HepG2 (cell line): ENCODE data around the gene SSH3. TPM values are rescaled to one million over a fixed set of nuclear protein-coding genes. Genes with fewer than 3 reads are reported as not detected.
A peak's percentile ranks its signal among the peaks of the same experiment; 100 is the strongest.

ENCODE experiments used
- ATF7-NPFF ChIP-seq: sonication (generic); formaldehyde crosslinking; IDR thresholded peaks from 2 replicates; pipeline ENCODE4 v1.8.1; 2023; ENCODE audit warnings: mild to moderate bottlenecking, low read depth, missing genetic modification reagents, moderate library complexity
- CBFB ChIP-seq: sonication (generic); formaldehyde crosslinking; IDR thresholded peaks from 2 replicates; pipeline ENCODE4 v1.4.0; 2020; ENCODE audit warnings: missing genetic modification reagents
- CENPT ChIP-seq: sonication (generic); formaldehyde crosslinking; IDR thresholded peaks from 2 replicates; pipeline ENCODE4 v1.8.0; 2022; ENCODE audit warnings: low read depth, mild to moderate bottlenecking, moderate library complexity, missing genetic modification reagents
- ERF ChIP-seq: IDR thresholded peaks from 2 replicates; pipeline ENCODE4 v1.6.1; 2018; ENCODE audit warnings: missing biosample characterization, missing genetic modification reagents
- FLYWCH1 ChIP-seq: sonication (generic); formaldehyde crosslinking; IDR thresholded peaks from 2 replicates; pipeline ENCODE4 v1.8.1; 2023; ENCODE audit warnings: mild to moderate bottlenecking, missing genetic modification reagents
- TBX3 ChIP-seq: fragments of 450-650 bp; IDR thresholded peaks from 2 replicates; pipeline ENCODE4 v1.6.1; 2017; ENCODE audit warnings: antibody characterized with exemption, mild to moderate bottlenecking, inconsistent platforms, borderline replicate concordance
- ZFP1 ChIP-seq: IDR thresholded peaks from 2 replicates; pipeline ENCODE4 v1.6.1; 2016
- ZFX ChIP-seq: sonication (generic); formaldehyde crosslinking; IDR thresholded peaks from 2 replicates; pipeline ENCODE4 v1.4.0; 2020; ENCODE audit warnings: mild to moderate bottlenecking, low read depth, missing genetic modification reagents, moderate library complexity
- ZNF280D ChIP-seq: sonication (generic); formaldehyde crosslinking; IDR thresholded peaks from 2 replicates; pipeline ENCODE4 v1.5.1; 2020; ENCODE audit warnings: mild to moderate bottlenecking, missing genetic modification reagents
- ZNF296 ChIP-seq: sonication (generic); formaldehyde crosslinking; conservative IDR thresholded peaks from 2 replicates; pipeline ENCODE4 v1.5.0; 2020; ENCODE audit warnings: mild to moderate bottlenecking, missing genetic modification reagents
- ZNF562 ChIP-seq: sonication (generic); formaldehyde crosslinking; IDR thresholded peaks from 2 replicates; pipeline ENCODE4 v1.8.0; 2022; ENCODE audit warnings: missing genetic modification reagents, borderline replicate concordance
- ZNF614 ChIP-seq: IDR thresholded peaks from 2 replicates; pipeline ENCODE4 v1.6.1; 2018; ENCODE audit warnings: missing biosample characterization, missing genetic modification reagents, inconsistent platforms, borderline replicate concordance
- ZNF615 ChIP-seq: sonication (generic); formaldehyde crosslinking; IDR thresholded peaks from 2 replicates; pipeline ENCODE4 v1.5.0; 2020; ENCODE audit warnings: mild to moderate bottlenecking, missing genetic modification reagents, borderline replicate concordance
- ZNF710 ChIP-seq: sonication (generic); formaldehyde crosslinking; IDR thresholded peaks from 2 replicates; pipeline ENCODE4 v1.5.0; 2020; ENCODE audit warnings: mild to moderate bottlenecking, missing genetic modification reagents, borderline replicate concordance
- ZNF746 ChIP-seq: sonication (generic); formaldehyde crosslinking; IDR thresholded peaks from 2 replicates; pipeline ENCODE4 v1.8.0; 2022; ENCODE audit warnings: mild to moderate bottlenecking, missing genetic modification reagents
- ZNF772 ChIP-seq: sonication (generic); formaldehyde crosslinking; IDR thresholded peaks from 2 replicates; pipeline ENCODE4 v1.5.0; 2020; ENCODE audit warnings: mild to moderate bottlenecking, missing genetic modification reagents
- ZNF777 ChIP-seq: sonication (generic); formaldehyde crosslinking; IDR thresholded peaks from 2 replicates; pipeline ENCODE4 v1.4.0; 2020; ENCODE audit warnings: missing genetic modification reagents
- ZNF879 ChIP-seq: sonication (generic); formaldehyde crosslinking; IDR thresholded peaks from 2 replicates; pipeline ENCODE4 v1.8.1; 2023; ENCODE audit warnings: missing genetic modification reagents
- ZSCAN25 ChIP-seq: sonication (generic); formaldehyde crosslinking; IDR thresholded peaks from 2 replicates; pipeline ENCODE4 v1.8.0; 2022; ENCODE audit warnings: mild to moderate bottlenecking, missing genetic modification reagents
- polyA plus RNA-seq, 8 experiments: library from polyadenylated mRNA; depleted of rRNA in 3 of 8; stranded (reverse) in 7 of 8; unstranded in 1 of 8; fragments of >200 nt; fragmentation: Illumina TruSeq in 4 of 8; extraction: Trizol in 4 of 8; gene quantifications; 2 replicates each; pipeline versions ENCODE4 v1.2.1 to v1.2.3, GENCODE V29; 2011 to 2016; ENCODE audit warnings: low read depth in 4 of 8, missing spikeins in 1 of 8, mixed read lengths in 1 of 8; ENCODE audit not compliant: insufficient read depth in 1 of 8
- total RNA-seq, 5 experiments: library from RNA; depleted of rRNA; stranded (reverse); fragments of >200 nt; fragmentation: Illumina TruSeq; extraction: Trizol; gene quantifications; 2 replicates each; pipeline ENCODE4 v1.2.3, GENCODE V29; 2016; ENCODE audit warnings: low read depth in 1 of 5
- TF ChIP-seq, protein P1 (sequence below): sonication (generic); formaldehyde crosslinking; IDR thresholded peaks from 2 replicates; pipeline ENCODE4 v1.8.0; 2022; ENCODE audit warnings: mild to moderate bottlenecking, missing genetic modification reagents
- TF ChIP-seq, protein P2 (sequence below): sonication (generic); formaldehyde crosslinking; IDR thresholded peaks from 2 replicates; pipeline ENCODE4 v1.5.1; 2020; ENCODE audit warnings: missing genetic modification reagents, mild to moderate bottlenecking, borderline replicate concordance

The SSH3 gene
- total and polyA plus RNA-seq, 2 of the 13 experiments (the other 11 are each of a cell fraction or from before 2014, with no cell fraction given) = 12.4 to 18.8 TPM

- TF ChIP-seq ATF7-NPFF (CRISPR knock-in tag) (0 out of 2 replicates have a peak, but pooled peaks have one; percentile 10), ZNF777 (CRISPR knock-in tag) (no peak), ZNF879 (0 out of 2 replicates have a peak, but pooled peaks have one; percentile 27), TBX3 (peak; percentile 36; the same call in 1 of the 2 replicates), ZNF615 (CRISPR knock-in tag) (no peak), ZNF710 (CRISPR knock-in tag) (no peak), ZNF746 (CRISPR knock-in tag) (no peak), ZFX (CRISPR knock-in tag) (peak; percentile 76), ZFP1 (no peak), FLYWCH1 (CRISPR knock-in tag) (no peak), ZSCAN25 (CRISPR knock-in tag) (peak; percentile 83), CBFB (CRISPR knock-in tag) (peak; percentile 57; the same call in 1 of the 2 replicates), ERF (CRISPR knock-in tag) (peak; percentile 58; the same call in 1 of the 2 replicates), ZNF562 (CRISPR knock-in tag) (no peak), ZNF296 (no peak), ZNF614 (CRISPR knock-in tag) (no peak), CENPT (0 out of 2 replicates have a peak, but pooled peaks have one; percentile 36), ZNF772 (CRISPR knock-in tag) (peak; percentile 82; the same call in 1 of the 2 replicates), ZNF280D (CRISPR knock-in tag) (peak; percentile 69; the same call in 1 of the 2 replicates)
- TF ChIP-seq, protein P1, sequence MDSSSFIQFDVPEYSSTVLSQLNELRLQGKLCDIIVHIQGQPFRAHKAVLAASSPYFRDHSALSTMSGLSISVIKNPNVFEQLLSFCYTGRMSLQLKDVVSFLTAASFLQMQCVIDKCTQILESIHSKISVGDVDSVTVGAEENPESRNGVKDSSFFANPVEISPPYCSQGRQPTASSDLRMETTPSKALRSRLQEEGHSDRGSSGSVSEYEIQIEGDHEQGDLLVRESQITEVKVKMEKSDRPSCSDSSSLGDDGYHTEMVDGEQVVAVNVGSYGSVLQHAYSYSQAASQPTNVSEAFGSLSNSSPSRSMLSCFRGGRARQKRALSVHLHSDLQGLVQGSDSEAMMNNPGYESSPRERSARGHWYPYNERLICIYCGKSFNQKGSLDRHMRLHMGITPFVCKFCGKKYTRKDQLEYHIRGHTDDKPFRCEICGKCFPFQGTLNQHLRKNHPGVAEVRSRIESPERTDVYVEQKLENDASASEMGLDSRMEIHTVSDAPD (CRISPR knock-in tag) = 0 out of 2 replicates have a peak, but pooled peaks have one; percentile 18
- TF ChIP-seq, protein P2, sequence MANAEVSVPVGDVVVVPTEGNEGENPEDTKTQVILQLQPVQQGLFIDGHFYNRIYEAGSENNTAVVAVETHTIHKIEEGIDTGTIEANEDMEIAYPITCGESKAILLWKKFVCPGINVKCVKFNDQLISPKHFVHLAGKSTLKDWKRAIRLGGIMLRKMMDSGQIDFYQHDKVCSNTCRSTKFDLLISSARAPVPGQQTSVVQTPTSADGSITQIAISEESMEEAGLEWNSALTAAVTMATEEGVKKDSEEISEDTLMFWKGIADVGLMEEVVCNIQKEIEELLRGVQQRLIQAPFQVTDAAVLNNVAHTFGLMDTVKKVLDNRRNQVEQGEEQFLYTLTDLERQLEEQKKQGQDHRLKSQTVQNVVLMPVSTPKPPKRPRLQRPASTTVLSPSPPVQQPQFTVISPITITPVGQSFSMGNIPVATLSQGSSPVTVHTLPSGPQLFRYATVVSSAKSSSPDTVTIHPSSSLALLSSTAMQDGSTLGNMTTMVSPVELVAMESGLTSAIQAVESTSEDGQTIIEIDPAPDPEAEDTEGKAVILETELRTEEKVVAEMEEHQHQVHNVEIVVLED (CRISPR knock-in tag) = peak; percentile 25; the same call in 1 of the 2 replicates
These were observed 35.9 kb upstream of the SSH3 start (continued) for GRCh38 chr11:67267188-67268080.
